Brain microvascular endothelial cell (primary cell): ENCODE measurements around the gene DSE.

ENCODE experiments used
- DNase-seq: peaks from one replicate; pipeline ENCODE4 v3.0.0-alpha.2; 2020
- H3K27ac ChIP-seq: fragments of 250-450 bp; sonication (Bioruptor Pico); 2 replicates; pipeline ENCODE4 v1.5.1; 2020; ENCODE audit warnings: mild to moderate bottlenecking, moderate library complexity
- H3K27me3 ChIP-seq: fragments of 250-450 bp; sonication (Bioruptor Pico); replicated peaks from 2 replicates; pipeline ENCODE4 v1.5.1; 2020; ENCODE audit warnings: mild to moderate bottlenecking
- H3K36me3 ChIP-seq: fragments of 250-450 bp; sonication (Bioruptor Pico); replicated peaks from 2 replicates; pipeline ENCODE4 v1.5.1; 2020; ENCODE audit warnings: mild to moderate bottlenecking
- H3K4me3 ChIP-seq: 2 replicates; pipeline ENCODE4 v1.5.1; 2011; ENCODE audit warnings: low read depth, mild to moderate bottlenecking, control low read depth, low read length, moderate library complexity
- CTCF ChIP-seq: IDR thresholded peaks from 2 replicates; pipeline ENCODE4 v1.5.1; 2011; ENCODE audit warnings: low read depth, mild to moderate bottlenecking, moderate library complexity, low read length, control low read depth, inconsistent platforms; ENCODE audit errors: missing control alignments
- in situ Hi-C: cut with HindIII; loops from 2 replicates; pipeline ENCODE4 v1.10.0; 2017; ENCODE audit warnings: low sequenced_read_pairs, low pct_ligation_motif_present

The DSE gene

GRCh38 chr6:116456927-116457326 is 86.2 kb downstream of the DSE start:
- no peak overlapping the region for H3K4me3 ChIP-seq
- in situ Hi-C loops, result no loop called here
- no peak for TF ChIP-seq CTCF
- no peaks in the 10 kb centered on the region for H3K36me3 ChIP-seq
- no peaks in the 10 kb centered on the region for H3K27me3 ChIP-seq
- H3K27ac ChIP-seq, result no peak overlapping the region
- DNase-seq, result no peak

GRCh38 chr6:116458264-116458663 is 87.5 kb downstream of the DSE start:
- H3K36me3 ChIP-seq, result no peaks in the 10 kb centered on the region
- no peak overlapping the region for H3K4me3 ChIP-seq
- H3K27ac ChIP-seq, result no peak overlapping the region
- in situ Hi-C loops, result no loop called here
- no peaks in the 10 kb centered on the region for H3K27me3 ChIP-seq
- no peak for TF ChIP-seq CTCF
- no peak for DNase-seq

DNA sequence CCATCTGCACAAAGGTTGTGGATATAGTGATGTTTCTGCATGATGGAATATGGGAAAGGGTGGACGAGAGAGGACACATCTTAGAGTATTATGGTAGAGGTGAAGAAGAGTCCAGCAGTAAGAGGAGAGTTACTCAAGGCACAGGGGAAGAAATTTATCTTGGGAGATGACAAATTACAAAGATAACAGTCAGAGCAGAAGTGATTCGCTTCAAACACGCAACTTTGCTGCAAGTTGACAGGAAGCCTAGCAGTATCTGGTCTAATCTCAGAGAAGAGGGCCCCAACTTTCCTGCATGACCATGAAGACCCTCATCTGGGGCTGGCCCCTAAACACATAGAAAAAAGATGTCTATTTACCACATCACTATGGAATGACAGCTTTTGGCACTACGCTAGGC is 89.2 kb downstream of the DSE start:
- TF ChIP-seq CTCF, result no peak
- no peaks in the 10 kb centered on the region for H3K36me3 ChIP-seq

GRCh38 chr6:116461331-116461931 is 90.7 kb downstream of the DSE start, which contains the start of gene CALHM6:
Gene CALHM6, plus strand, starts transcription at chr6:116461375. Its CDS starts 555 bp downstream, at chr6:116461930.
- TF ChIP-seq CTCF, result no peak
- H3K27ac ChIP-seq, result no peak within 1 kb of the TSS
- H3K4me3 ChIP-seq, result peak within 1 kb of the TSS; percentile 53
- no peak for DNase-seq
- in situ Hi-C loops, result no loop called here
- H3K27me3 ChIP-seq, result no peaks in the 10 kb centered on the region
- H3K36me3 ChIP-seq, result no peaks in the 10 kb centered on the region

More for the DNA sequence above, 89.2 kb downstream of the DSE start:
- DNase-seq, result no peak
- Histone ChIP-seq H3K27ac (no peak overlapping the region), H3K4me3 (no peak overlapping the region), H3K27me3 (no peaks in the 10 kb centered on the region)
- in situ Hi-C loops, result no loop called here

- H3K4me3 ChIP-seq, result peak overlapping the region; percentile 53
- H3K36me3 ChIP-seq, result no peaks in the 10 kb centered on the region
- no peak for DNase-seq
- no peak overlapping the region for H3K27ac ChIP-seq
- no peaks in the 10 kb centered on the region for H3K27me3 ChIP-seq
- in situ Hi-C loops, result no loop called here
- peak; percentile 4 for TF ChIP-seq CTCF
These were observed 91.5 kb downstream of the DSE start for GRCh38 chr6:116461932-116462885.
